ENCODE data around the gene MYO5C. TPM values are rescaled to one million over a fixed set of nuclear protein-coding genes. Genes with fewer than 3 reads are reported as not detected.

The MYO5C gene
- total RNA-seq, 1 experiment from 2014 or later = 0.43 TPM

DNA sequence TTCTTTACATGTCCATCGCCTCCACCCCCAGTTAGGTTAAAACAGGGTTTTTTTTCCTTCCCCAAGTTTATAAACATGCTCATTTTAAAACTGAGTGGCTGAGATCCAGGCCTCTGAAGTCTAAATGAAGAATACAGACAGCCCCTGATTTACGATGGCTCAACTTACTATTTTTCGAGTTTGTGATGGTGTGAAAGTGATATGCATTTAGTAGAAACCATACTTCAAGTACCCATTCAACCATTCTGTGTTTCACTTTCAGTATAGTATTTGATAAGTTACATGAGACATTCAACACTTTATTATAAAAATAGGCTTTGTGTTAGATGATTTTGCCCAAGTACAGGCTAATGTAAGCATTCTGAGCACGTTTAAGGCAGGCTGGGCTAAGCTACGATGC lies 73.9 kb downstream of the MYO5C start:
- no peak for DNase-seq (ENCODE audit: low spot score)
- no peaks in the 10 kb centered on the region for H3K4me1 ChIP-seq (ENCODE audit: insufficient read depth, low read length, poor library complexity, severe bottlenecking)
- no peak overlapping the region for H3K27ac ChIP-seq (ENCODE audit: low read depth, low read length, poor library complexity, severe bottlenecking)
- no TSS peak for BruUV-seq (replicated peaks)
- H3K4me3 ChIP-seq (ENCODE audit: low read depth, low read length, poor library complexity, severe bottlenecking) = no peak overlapping the region
- no peaks in the 10 kb centered on the region for H3K9me3 ChIP-seq (ENCODE audit: low read depth, low read length, poor library complexity, severe bottlenecking)
- no peaks in the 10 kb centered on the region for H3K27me3 ChIP-seq (replicated peaks; ENCODE audit: insufficient read depth, low read depth, low read length, poor library complexity)
- TF ChIP-seq EZH2 (IDR thresholded peaks at IDR 0.05; ENCODE audit: borderline replicate concordance, low read depth, low read length, poor library complexity, severe bottlenecking) = no peak
- no peak for TF ChIP-seq CTCF (conservative IDR thresholded peaks at IDR 0.05; ENCODE audit: low read depth, low read length)
- ChIA-PET POLR2A (ENCODE audit: low non-redundant PET) (no interaction called here), CTCF (no interaction called here)
- intact Hi-C loops (cut with micrococcal nuclease; ENCODE audit: unreplicated experiment) = no loop called here
- no peaks in the 10 kb centered on the region for H3K36me3 ChIP-seq (ENCODE audit: insufficient read depth, low read length, poor library complexity, severe bottlenecking)

DNA sequence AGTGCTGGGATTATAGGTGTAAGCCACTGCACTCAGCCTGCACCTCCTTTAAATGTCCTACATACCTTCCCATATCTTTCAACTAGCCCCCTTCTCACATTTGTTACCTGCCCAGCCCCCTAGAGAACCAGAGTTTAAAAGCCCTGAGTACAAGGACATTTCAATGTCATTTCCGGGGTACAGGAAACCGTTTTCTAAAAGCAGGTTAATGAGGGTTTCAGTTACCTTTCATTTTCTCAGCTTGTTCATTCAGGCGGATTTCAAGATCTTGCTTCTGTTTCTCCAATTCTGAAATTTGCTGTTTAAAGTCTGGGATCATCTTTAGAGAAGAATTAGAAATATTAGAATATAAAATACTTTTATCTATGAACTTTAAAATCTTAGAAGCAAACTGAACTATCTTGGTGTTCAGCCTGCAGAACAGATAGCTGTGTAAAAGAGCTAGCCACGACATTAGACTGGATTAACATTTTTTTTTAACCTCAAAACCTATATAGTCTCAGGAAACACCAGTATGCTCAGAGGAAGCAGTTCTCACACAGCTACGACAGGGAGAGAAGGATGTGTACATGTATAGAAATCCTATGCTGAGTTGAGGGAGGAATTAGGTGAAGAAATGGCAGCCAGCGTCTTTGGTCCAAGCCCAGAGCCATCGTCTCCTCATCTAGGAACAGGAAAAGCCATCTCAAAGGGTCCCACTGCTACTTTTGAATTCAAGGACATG lies 74.5 kb downstream of the MYO5C start:
- ChIA-PET CTCF (interaction anchor here (1.1 kb wide), 1 partner anchor 13 kb away, joined by 3 read pairs; no protein-coding TSS in a partner anchor), POLR2A (ENCODE audit: low non-redundant PET) (no interaction called here)
- intact Hi-C loops (cut with micrococcal nuclease; ENCODE audit: unreplicated experiment) = no loop called here
- H3K36me3 ChIP-seq (ENCODE audit: insufficient read depth, low read length, poor library complexity, severe bottlenecking) = no peaks in the 10 kb centered on the region
- no peaks in the 10 kb centered on the region for H3K4me1 ChIP-seq (ENCODE audit: insufficient read depth, low read length, poor library complexity, severe bottlenecking)
- no peak for DNase-seq (ENCODE audit: low spot score)
- no TSS peak for BruUV-seq (replicated peaks)
- H3K27ac ChIP-seq (ENCODE audit: low read depth, low read length, poor library complexity, severe bottlenecking) = no peak overlapping the region
- H3K9me3 ChIP-seq (ENCODE audit: low read depth, low read length, poor library complexity, severe bottlenecking) = no peaks in the 10 kb centered on the region
- H3K27me3 ChIP-seq (replicated peaks; ENCODE audit: insufficient read depth, low read depth, low read length, poor library complexity) = no peaks in the 10 kb centered on the region
- TF ChIP-seq CTCF (conservative IDR thresholded peaks at IDR 0.05; ENCODE audit: low read depth, low read length) (no peak), EZH2 (IDR thresholded peaks at IDR 0.05; ENCODE audit: borderline replicate concordance, low read depth, low read length, poor library complexity, severe bottlenecking) (no peak)
- H3K4me3 ChIP-seq (ENCODE audit: low read depth, low read length, poor library complexity, severe bottlenecking) = no peak overlapping the region

GRCh38 chr15:52220251-52220650 lies 75.4 kb downstream of the MYO5C start:
- DNase-seq (ENCODE audit: low spot score) = no peak
- Histone ChIP-seq H3K9me3 (ENCODE audit: low read depth, low read length, poor library complexity, severe bottlenecking) (no peaks in the 10 kb centered on the region), H3K36me3 (ENCODE audit: insufficient read depth, low read length, poor library complexity, severe bottlenecking) (no peaks in the 10 kb centered on the region), H3K4me3 (ENCODE audit: low read depth, low read length, poor library complexity, severe bottlenecking) (no peak overlapping the region), H3K4me1 (ENCODE audit: insufficient read depth, low read length, poor library complexity, severe bottlenecking) (no peaks in the 10 kb centered on the region), H3K27me3 (replicated peaks; ENCODE audit: insufficient read depth, low read depth, low read length, poor library complexity) (no peaks in the 10 kb centered on the region), H3K27ac (ENCODE audit: low read depth, low read length, poor library complexity, severe bottlenecking) (no peak overlapping the region)
- no TSS peak for BruUV-seq (replicated peaks)
- intact Hi-C loops (cut with micrococcal nuclease; ENCODE audit: unreplicated experiment) = no loop called here
- no peak for TF ChIP-seq EZH2 (IDR thresholded peaks at IDR 0.05; ENCODE audit: borderline replicate concordance, low read depth, low read length, poor library complexity, severe bottlenecking)
- no peak for TF ChIP-seq CTCF (conservative IDR thresholded peaks at IDR 0.05; ENCODE audit: low read depth, low read length)
- POLR2A ChIA-PET (ENCODE audit: low non-redundant PET) = no interaction called here
- CTCF ChIA-PET = interaction anchor here (1.1 kb wide), 1 partner anchor 12 kb away, joined by 3 read pairs; no protein-coding TSS in a partner anchor

Data from A673 (cell line).